ENCODE measurements around the gene SIX3.

- TF ChIP-seq GABPA (IDR thresholded peaks at IDR 0.05; ENCODE audit: low read depth), result no peak
- TF ChIP-seq CTCF (IDR thresholded peaks at IDR 0.05; ENCODE audit: insufficient read depth, low read length), result no peak
- no peak for TF ChIP-seq POLR2AphosphoS5 (IDR thresholded peaks at IDR 0.05; ENCODE audit: low read depth)
- no peak for TF ChIP-seq REST (IDR thresholded peaks at IDR 0.05; ENCODE audit: insufficient replicate concordance, low read depth)
These were observed 4.5 kb upstream of the SIX3 start for GRCh38 chr2:44936715-44937687.

Data from HL-60 (cell line).